Measurements from ENCODE around the gene RPA3.

The RPA3 gene

DNA sequence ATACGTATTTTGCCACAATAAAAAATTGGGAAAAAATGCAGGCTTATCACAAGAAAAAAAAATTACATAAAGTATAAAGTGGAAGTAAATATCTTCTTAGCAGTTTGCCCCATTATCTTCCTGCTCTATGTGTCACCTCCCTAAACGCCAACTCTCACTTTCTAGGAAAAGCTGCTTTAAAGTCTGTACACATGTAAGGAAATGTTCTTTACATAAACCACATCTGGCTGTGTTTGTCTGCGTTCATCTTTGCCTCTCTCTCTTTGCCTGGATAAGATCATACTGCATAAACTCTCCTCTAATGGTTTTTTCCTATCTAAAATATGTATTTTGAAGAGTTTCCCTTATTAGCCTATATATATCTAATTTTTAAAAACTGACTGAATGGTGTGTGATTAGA is 100.9 kb downstream of the RPA3 start:
- H3K9me2 ChIP-seq (replicated peaks; ENCODE audit: control insufficient read depth, low read length): no peaks in the 10 kb centered on the region
- H3K9me3 ChIP-seq (ENCODE audit: control insufficient read depth, insufficient read depth, low read length): no peaks in the 10 kb centered on the region
- no peak overlapping the region for H3K4me2 ChIP-seq (ENCODE audit: low read length)

DNA sequence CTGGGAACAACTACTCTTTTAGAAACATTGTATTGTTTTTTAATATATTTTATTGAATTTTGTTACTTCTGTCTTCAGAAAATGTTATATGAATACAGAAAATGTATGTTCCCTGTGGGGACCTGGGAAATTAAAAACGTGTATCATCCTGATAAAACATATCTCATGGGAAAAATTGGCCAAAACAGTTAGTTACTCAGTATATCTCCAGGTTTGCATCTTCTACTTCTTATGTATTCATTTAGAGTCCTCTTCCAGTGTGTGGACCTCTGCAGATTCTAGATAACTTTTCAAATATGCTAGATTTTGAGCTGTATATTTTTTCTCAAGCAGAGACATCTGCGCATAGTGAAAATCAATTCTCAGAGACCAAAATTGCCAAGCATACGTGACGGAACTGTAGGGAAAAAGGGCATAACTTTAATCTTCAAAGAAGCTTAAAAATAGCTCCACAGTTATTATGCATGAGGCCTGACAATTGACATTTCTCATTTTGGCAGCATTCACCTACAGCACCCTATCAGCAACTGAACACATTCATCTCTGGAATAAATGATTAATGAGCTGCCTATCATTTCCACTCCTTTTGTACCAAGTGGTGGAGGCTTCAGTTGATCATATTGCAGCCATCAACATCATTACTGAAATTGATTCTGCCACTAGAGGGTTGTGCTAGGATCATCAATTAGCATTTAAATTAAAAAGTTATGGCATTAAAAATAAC is 104.2 kb downstream of the RPA3 start:
- no peak overlapping the region for H3K4me2 ChIP-seq (ENCODE audit: low read length)
- no peaks in the 10 kb centered on the region for H3K79me2 ChIP-seq (ENCODE audit: control insufficient read depth, low read length)
- 0 out of 2 replicates have a peak, but pooled peaks cover 2% of the 10 kb centered on the region for H3F3A ChIP-seq (ENCODE audit: control insufficient read depth, insufficient read depth)
- no peak overlapping the region for H3K27ac ChIP-seq (ENCODE audit: low read depth, low read length)
- H3K4me1 ChIP-seq (ENCODE audit: control insufficient read depth, low read length): no peaks in the 10 kb centered on the region
- H3K27me3 ChIP-seq (ENCODE audit: control insufficient read depth, low read length): no peaks in the 10 kb centered on the region
- no peaks in the 10 kb centered on the region for H4K20me1 ChIP-seq (ENCODE audit: control insufficient read depth, insufficient read depth, low read depth, low read length)
- H3K9me2 ChIP-seq (replicated peaks; ENCODE audit: control insufficient read depth, low read length): no peaks in the 10 kb centered on the region
- no peak for TF ChIP-seq EZH2phosphoT487 (IDR thresholded peaks at IDR 0.05; ENCODE audit: borderline replicate concordance, low read length)
- TF ChIP-seq, protein P1, sequence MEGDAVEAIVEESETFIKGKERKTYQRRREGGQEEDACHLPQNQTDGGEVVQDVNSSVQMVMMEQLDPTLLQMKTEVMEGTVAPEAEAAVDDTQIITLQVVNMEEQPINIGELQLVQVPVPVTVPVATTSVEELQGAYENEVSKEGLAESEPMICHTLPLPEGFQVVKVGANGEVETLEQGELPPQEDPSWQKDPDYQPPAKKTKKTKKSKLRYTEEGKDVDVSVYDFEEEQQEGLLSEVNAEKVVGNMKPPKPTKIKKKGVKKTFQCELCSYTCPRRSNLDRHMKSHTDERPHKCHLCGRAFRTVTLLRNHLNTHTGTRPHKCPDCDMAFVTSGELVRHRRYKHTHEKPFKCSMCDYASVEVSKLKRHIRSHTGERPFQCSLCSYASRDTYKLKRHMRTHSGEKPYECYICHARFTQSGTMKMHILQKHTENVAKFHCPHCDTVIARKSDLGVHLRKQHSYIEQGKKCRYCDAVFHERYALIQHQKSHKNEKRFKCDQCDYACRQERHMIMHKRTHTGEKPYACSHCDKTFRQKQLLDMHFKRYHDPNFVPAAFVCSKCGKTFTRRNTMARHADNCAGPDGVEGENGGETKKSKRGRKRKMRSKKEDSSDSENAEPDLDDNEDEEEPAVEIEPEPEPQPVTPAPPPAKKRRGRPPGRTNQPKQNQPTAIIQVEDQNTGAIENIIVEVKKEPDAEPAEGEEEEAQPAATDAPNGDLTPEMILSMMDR (IDR thresholded peaks at IDR 0.05; ENCODE audit: low read depth, low read length, poor library complexity, severe bottlenecking): no peak
- no peaks in the 10 kb centered on the region for H3K9me3 ChIP-seq (ENCODE audit: control insufficient read depth, insufficient read depth, low read length)
- no peaks in the 10 kb centered on the region; the same call in 1 of the 2 replicates for H3K36me3 ChIP-seq (ENCODE audit: control insufficient read depth, low read length)
- no peak overlapping the region for H3K4me3 ChIP-seq (ENCODE audit: low read length)

More for the DNA sequence above, 100.9 kb downstream of the RPA3 start:
- Histone ChIP-seq H3F3A (ENCODE audit: control insufficient read depth, insufficient read depth) (0 out of 2 replicates have a peak, but pooled peaks cover 2% of the 10 kb centered on the region), H3K4me3 (ENCODE audit: low read length) (no peak overlapping the region), H3K4me1 (ENCODE audit: control insufficient read depth, low read length) (no peaks in the 10 kb centered on the region), H3K27me3 (ENCODE audit: control insufficient read depth, low read length) (no peaks in the 10 kb centered on the region), H4K20me1 (ENCODE audit: control insufficient read depth, insufficient read depth, low read depth, low read length) (no peaks in the 10 kb centered on the region), H3K27ac (ENCODE audit: low read depth, low read length) (no peak overlapping the region), H3K36me3 (ENCODE audit: control insufficient read depth, low read length) (no peaks in the 10 kb centered on the region), H3K79me2 (ENCODE audit: control insufficient read depth, low read length) (no peaks in the 10 kb centered on the region)
- TF ChIP-seq, protein P1 (IDR thresholded peaks at IDR 0.05; ENCODE audit: low read depth, low read length, poor library complexity, severe bottlenecking): no peak
- TF ChIP-seq EZH2phosphoT487 (IDR thresholded peaks at IDR 0.05; ENCODE audit: borderline replicate concordance, low read length): no peak

DNA sequence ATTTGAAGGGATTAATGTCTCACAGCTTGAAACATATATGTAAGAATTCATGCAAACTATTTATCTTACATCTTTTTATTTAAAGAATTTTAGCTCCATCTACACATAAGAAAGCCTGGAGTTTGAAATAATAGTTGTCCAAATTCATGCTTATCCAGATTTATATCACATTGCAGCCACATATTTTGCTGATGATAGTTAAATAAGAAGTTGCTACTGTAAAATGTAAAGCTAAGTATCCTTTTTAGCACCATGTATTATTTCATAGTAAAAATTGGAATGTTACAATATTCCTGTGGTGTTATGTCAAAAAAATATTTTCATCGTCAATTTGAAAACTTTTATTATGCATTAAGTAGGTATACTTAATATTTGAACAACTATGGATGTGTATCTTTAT is 105.2 kb downstream of the RPA3 start:
- Histone ChIP-seq H4K20me1 (ENCODE audit: control insufficient read depth, insufficient read depth, low read depth, low read length) (no peaks in the 10 kb centered on the region), H3K79me2 (ENCODE audit: control insufficient read depth, low read length) (no peaks in the 10 kb centered on the region), H3K9me3 (ENCODE audit: control insufficient read depth, insufficient read depth, low read length) (no peaks in the 10 kb centered on the region), H3K36me3 (ENCODE audit: control insufficient read depth, low read length) (no peaks in the 10 kb centered on the region; the same call in 1 of the 2 replicates), H3F3A (ENCODE audit: control insufficient read depth, insufficient read depth) (0 out of 2 replicates have a peak, but pooled peaks cover 2% of the 10 kb centered on the region), H3K9me2 (replicated peaks; ENCODE audit: control insufficient read depth, low read length) (no peaks in the 10 kb centered on the region), H3K4me2 (ENCODE audit: low read length) (no peak overlapping the region), H3K4me1 (ENCODE audit: control insufficient read depth, low read length) (no peaks in the 10 kb centered on the region), H3K27me3 (ENCODE audit: control insufficient read depth, low read length) (no peaks in the 10 kb centered on the region), H3K4me3 (ENCODE audit: low read length) (no peak overlapping the region), H3K27ac (ENCODE audit: low read depth, low read length) (no peak overlapping the region)
- TF ChIP-seq EZH2phosphoT487 (IDR thresholded peaks at IDR 0.05; ENCODE audit: borderline replicate concordance, low read length): no peak
- TF ChIP-seq, protein P1 (IDR thresholded peaks at IDR 0.05; ENCODE audit: low read depth, low read length, poor library complexity, severe bottlenecking): no peak

Measured in DOHH2 (cell line).